Breast epithelium (tissue), 3 donors: ENCODE results near the gene CD209.

Experiments used
- CTCF ChIP-seq, 3 donors: fragments of 450-650 bp; IDR thresholded peaks; one replicate each; pipeline ENCODE4 v1.5.1; 2016 to 2017; ENCODE audit warnings: antibody characterized with exemption in 3 of 3, mild to moderate bottlenecking in 3 of 3, moderate library complexity in 3 of 3
- POLR2A ChIP-seq: fragments of 450-650 bp; IDR thresholded peaks from one replicate; pipeline ENCODE4 v1.6.1; 2016; ENCODE audit warnings: antibody characterized with exemption, mild to moderate bottlenecking, moderate library complexity
- POLR2AphosphoS5 ChIP-seq, 3 donors: sonication (generic); formaldehyde crosslinking; IDR thresholded peaks; one replicate each; pipeline ENCODE4 v1.6.1; 2017; ENCODE audit warnings: antibody characterized with exemption in 3 of 3

DNA sequence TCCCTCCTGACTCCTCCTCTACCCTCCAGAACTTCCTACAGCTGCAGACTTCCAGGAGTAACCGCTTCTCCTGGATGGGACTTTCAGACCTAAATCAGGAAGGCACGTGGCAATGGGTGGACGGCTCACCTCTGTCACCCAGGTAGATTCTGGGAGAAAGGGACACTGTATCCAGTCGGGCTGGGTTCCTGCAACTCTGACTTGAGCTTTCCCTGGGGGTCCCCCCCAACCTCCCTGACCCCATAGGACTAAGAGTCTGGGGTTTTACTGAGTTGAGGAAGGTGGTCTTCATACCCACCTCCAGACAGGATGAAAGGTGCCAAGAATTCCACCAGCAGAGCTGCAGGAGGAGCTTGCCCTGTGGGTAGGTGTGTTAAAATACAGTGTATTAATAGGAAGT is 20.2 kb upstream of the CD209 start:
- TF ChIP-seq CTCF (IDR thresholded peaks at IDR 0.05) (no peak), POLR2AphosphoS5 (IDR thresholded peaks at IDR 0.05) (no peak), POLR2A (no peak)
